HG03469 (cell line): ENCODE measurements around the gene GCNT2.
"Not testable (repeated sequence)": the region's sequence is repeated elsewhere in the genome, so short reads cannot be mapped to it uniquely, and the experiment has no call there.

Source experiments
- ATAC-seq: cut with Tn5 transposase; IDR thresholded peaks from one replicate; pipeline ENCODE4 v1.9.1; 2021; ENCODE audit warnings: mild to moderate bottlenecking, moderate library complexity, moderate number of reproducible peaks; ENCODE audit not compliant: unreplicated experiment

The GCNT2 gene

DNA sequence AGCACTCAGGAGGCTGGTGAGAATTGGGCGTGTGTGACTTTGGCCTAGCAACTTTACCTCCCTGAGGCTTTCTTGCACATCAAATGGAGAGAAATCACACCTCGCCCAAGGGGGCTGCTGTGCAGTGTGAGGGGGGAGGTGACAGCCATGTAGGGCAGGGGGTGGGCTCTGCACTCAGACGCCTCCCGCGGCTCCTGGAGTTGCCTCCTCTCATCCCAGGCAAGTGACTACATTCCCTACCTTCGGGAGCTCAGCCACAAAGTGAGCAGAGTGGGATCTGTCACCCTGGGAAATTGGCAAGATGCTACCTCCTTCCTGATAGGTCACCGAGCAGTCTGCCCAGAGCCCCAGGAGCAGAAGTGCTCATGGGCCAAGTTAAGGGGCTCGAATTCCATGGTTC is 56.0 kb downstream of the GCNT2 start:
- no peak for ATAC-seq

- no peak for ATAC-seq
Observed at GRCh38 chr6:10578723-10579122, 57.6 kb downstream of the GCNT2 start.

- no peak for ATAC-seq
Observed at GRCh38 chr6:10579803-10580202, 58.7 kb downstream of the GCNT2 start.

GRCh38 chr6:10580570-10580969 is 59.4 kb downstream of the GCNT2 start:
- ATAC-seq = no peak

DNA sequence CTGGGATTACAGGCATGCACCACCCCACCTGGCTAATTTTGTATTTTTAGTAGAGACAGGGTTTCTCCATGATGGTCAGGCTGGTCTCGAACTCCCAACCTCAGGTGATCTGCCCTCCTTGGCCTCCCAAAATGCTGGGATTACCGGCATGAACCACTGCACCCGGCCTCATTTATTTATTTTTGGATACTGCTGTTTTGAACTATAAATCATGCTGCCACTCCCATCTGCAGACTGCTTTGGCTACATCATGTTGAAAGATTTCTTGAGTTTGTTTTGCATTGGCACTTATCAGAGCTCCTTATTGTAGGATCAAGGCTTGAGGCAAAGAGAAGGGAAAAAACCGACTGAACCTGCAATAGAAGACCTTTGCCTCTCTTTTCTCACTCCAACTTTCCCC is 60.3 kb downstream of the GCNT2 start:
- ATAC-seq = not testable (repeated sequence)

DNA sequence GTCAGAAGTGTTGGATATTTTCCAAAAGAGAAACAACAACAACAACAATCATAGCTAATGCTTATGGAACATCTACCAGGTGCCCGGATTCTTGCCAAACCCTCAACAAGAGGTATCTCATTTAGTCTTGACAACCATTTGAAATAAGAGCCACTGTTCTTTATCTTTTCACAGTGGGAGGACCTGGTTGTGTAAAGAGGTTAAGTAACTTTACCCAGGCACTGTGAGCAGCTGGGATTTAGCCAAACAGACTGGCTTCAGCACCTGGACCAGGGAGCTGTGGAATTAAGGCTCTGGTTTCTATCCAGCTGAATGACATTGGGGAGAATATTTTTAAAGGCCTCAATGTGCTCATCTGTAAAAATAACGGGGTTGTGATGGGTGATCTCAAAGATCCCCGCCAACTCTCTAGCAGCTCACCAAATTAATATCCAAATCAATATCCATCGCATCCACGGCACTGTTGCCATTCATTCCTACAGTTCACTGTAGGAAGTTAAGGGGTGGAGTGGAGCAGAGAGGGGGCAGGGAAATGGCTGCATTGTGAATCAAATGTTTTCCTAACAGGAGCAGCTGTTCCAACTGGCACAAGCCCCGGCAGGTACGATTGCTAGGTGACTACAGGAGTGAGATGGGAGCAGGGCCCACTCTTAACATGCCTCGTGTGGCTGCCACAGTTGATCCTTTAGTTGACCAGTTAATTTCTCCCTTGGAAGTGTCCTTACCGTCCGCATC is 61.8 kb downstream of the GCNT2 start:
- ATAC-seq = no peak

DNA sequence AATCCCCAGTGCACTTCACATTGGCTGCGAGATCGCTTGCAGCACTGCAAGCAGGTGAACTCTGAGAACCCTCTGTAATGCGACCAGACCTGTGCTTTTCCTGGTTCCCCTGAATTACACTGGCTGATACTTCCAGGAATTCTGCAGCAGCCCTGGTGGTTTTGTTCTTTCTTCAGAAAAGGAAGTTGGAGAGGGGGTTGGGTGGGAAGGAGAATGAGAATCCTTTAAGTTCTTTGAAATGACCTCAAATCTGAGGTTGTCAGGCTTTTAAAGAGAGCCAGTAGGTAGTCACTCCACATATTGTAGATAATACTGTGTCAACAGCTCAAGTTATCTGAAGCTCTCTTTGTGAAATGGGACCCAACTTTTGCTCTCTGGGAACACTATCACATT is 62.4 kb downstream of the GCNT2 start:
- ATAC-seq = no peak

DNA sequence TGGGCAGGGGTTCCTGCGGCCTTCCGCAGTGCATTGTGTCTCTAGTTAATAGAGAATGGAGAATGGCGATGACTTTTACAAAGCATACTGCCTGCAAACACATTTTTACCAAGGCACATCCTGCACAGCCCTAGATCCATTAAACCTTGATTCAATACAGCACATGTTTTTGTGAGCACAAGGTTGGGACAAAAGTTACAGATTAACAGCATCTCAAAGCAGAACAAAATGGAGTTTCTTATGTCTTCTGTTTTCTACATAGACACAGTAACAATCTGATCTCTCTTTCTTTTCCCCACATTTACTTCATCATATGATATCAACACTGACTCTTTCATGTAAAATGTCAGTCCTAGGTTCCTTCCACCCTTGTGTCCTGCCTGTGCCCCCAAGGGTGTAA is 63.5 kb downstream of the GCNT2 start:
- no peak for ATAC-seq

DNA sequence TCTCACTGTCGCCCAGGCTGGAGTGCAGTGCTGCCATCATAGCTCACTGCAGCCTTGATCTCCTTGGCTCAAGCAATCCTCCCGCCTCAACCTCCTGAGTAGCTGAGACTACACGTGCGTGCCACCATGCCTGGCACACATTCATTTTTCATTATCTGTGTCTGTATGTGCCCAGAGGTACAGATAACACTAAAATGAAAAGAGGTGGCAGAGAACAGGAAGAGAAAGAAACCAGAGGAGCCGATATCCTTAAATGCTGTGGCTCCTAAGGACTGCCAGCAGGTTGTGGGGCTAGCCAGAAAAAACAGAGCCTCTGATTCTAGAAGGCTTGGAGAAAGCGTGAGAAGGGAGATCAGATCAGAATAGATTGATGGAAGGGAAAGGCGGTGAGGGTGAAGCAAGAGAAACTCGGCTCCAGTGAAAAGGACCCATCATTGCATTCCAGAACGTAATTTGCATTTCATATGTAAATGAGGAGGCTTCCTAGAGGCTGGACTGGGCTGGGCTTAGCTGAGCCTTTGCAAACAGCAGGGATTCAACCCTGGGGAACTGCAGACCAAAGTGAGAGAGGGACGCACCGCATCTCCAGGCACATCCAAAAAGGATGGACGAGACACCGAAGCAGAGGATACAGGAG is 64.2 kb downstream of the GCNT2 start:
- no peak for ATAC-seq

- ATAC-seq = no peak
Observed at GRCh38 chr6:10586302-10586701, 65.2 kb downstream of the GCNT2 start.

DNA sequence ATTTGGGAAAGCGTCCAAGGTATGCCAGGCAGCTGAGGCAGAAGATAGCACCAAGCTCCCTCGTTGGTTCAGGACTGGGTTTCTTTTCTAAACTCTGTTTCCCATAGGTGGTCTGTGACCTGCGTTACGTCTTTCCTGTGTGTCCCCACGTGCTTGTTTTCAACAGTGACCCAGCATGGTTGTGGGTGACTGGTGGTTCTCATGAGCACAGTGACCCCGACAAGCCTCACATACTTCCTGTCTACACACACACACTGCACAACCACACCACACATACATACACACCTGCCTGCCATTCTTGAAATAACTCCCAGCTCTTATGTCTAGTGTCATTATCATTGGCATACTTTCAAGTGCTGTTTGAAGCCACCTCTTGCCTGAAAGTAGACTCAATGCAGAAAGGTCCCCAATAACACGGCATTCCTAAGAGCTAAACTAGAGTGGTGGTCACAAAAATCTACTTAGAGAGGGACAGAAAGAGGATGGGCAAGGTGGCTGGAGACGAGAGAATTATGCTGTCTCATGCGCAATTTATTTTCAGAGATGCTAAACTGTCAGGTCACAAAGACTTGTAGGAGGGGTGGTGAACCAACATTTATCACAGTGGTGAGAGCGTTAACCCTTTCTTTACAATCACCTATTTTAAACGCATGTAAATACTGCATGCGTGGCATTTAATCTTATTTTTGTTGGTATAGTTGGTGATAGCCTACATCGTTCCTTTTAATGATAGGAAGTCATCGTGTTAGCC is 66.7 kb downstream of the GCNT2 start:
- ATAC-seq = no peak

DNA sequence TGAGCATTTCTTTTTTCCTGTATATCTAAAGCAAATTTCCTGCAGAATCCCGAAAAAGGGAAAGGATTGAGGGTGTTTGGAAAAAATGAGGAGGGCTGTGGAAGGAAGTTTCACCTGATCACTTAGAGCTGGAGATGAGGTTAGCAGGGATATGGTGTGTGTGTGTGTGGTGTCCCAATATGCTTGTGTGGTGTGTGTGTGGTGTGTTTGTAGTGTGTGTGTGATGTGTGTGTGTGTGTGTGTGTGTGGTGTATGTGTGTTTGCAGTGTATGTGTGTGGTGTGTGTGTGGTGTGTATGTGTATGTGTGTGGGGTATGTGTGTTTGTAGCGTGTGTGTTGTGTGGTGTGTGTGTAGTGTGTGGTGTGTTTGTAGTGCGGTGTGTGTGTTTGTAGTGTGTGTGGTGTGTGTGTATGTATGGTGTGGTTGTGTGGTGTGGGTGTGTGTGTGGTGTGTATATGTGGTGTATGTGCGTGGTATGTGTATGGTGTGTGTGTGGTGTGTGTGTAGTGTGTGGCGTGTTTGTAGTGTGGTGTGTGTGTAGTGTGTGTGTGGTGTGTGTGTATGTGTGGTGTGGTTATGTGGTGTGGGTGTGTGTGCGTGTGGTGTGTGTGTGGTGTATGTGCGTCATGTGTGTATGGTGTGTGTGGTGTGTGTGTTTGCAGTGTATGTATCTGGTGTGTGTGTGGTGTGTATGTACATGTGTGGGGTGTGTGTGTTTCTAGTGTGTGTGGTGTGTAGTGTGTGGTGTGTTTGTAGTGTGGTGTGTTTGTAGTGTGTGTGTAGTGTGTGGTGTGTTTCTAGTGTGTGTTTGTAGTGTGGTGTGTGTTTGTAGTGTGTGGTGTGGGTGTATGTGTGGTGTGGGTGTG is 67.6 kb downstream of the GCNT2 start:
- ATAC-seq = no peak

- ATAC-seq = no peak
Observed at GRCh38 chr6:10589429-10589727, 68.2 kb downstream of the GCNT2 start.

GRCh38 chr6:10589983-10590382 is 68.8 kb downstream of the GCNT2 start:
- no peak for ATAC-seq

DNA sequence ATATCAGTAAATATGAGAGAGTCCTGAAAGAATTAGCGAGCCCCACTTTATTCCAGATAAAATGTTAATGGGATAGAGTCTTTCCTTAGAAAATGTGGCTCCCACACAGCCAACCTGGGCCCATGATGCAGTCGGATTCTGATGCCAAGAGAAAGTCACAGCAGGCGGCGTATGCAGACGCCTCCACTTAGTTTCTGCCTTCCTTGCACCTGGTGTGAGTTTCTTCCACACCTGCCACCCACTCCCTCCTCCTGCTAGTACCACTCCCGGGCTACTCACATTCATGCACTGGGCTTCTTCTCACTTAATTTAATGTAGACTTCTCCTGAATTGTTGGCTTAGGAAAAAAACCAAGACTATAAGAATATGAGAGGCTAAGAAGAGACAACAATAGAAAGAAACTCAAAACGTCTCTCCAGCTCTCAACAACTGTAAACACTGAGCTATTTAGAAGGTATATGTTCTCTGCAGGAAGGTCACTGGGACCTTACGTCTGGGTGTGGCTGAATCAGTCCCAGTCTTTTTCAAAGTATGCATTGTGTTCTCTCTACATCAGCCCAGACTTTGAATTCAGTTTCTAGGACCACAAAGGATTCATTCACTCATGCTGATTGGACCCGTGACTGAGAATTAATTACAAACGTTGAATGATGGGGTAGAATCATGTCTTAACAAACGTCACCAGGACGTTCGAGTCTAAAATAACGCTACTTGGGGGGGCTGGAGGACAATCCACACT is 70.4 kb downstream of the GCNT2 start:
- no peak for ATAC-seq

GRCh38 chr6:10595731-10596664 is 74.8 kb downstream of the GCNT2 start:
- ATAC-seq = no peak

DNA sequence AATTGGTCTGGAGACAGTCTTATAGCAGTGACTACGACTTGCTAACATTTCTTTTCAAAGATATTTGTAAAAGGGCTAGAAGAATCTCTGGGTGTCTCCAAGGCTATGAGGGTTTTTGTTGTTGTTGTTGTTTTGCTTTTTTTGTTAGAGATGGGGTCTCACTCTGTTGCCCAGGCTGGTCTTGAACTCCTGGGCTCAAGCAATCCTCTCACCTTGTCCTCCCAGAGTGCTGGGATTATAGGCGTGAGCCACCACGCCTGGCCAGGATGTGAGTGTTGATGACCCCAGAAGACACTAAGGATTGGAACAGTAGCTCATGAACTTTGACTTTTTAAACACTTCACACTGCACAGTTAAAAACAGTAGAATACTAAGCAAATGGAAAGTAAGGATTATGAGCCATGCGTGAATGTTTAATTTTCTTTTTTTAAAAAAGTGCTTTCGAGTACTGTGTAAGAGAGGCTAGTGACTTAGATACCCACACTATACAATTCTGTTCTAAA is 76.4 kb downstream of the GCNT2 start:
- no peak for ATAC-seq

DNA sequence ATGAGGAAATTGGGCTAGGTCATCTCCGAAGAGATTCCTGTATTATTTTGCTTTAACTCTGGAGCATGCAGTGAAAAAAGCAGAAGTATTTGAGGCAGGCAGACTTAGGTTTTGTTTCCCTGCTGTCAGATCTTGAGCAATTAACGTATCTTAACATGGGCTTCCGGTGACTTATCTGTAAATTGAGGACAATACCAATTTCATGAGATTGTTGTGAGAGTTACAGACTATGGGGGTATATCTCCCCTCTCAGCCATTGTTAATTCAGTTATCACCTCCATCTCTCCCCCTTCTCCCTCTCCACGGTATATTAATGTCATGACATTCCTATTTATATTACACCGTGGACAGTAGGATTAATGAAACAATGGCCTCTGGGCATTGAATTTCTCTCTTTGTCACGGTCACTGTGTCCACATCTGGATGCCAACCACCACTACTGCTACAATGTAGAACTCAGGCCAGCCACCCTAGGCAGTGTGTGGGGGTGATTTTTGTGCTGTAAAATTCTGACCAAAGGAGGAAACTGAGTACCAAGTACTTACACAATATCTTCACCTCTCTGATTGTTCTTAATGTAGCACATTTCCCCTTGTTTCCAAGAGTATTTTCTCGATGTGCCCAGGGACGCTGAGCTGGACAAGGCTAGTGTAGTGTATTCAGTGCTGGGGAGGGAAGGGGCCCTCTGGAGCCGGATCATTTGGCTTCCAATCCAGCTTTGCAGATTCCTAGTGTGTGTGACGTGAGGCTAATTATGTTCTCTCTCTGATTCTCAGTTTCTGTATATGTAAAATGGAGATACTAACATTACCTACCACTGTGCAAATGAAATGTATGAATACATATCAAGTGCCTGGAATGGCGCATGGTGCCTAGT is 77.2 kb downstream of the GCNT2 start:
- no peak for ATAC-seq
